HEK293T (cell line): Measurements from ENCODE around the gene WDR62.

Experiments
- CTBP1 ChIP-seq: fragments of 450-650 bp; IDR thresholded peaks from 2 replicates; pipeline ENCODE4 v1.6.1; 2016; ENCODE audit warnings: borderline replicate concordance
- FOXM1 ChIP-seq: fragments of 450-650 bp; IDR thresholded peaks from 2 replicates; pipeline ENCODE4 v1.6.1; 2017; ENCODE audit warnings: mild to moderate bottlenecking, borderline replicate concordance
- NFRKB ChIP-seq: fragments of 450-650 bp; IDR thresholded peaks from 2 replicates; pipeline ENCODE4 v1.6.1; 2016; ENCODE audit warnings: mild to moderate bottlenecking, moderate library complexity

DNA sequence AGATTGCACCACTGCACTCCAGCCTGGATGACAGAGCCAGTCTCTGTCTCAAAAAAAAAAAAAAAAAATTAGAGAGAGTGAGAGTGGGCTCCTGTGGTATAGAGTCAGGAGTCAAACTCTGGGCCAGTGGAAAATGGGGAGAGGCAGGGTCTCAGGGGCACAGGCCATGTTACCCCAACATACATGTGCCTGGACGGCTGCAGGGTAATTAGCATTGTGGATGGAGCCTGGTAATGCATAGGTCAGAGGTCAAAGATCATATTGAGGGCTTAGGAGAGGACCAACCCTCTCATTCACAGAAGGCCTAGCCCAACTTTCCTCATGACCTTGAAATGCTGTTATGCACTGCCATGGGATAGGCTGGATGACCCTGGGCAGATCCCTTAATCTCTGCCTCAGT lies 29.2 kb upstream of the WDR62 start:
- TF ChIP-seq CTBP1, result no peak
- TF ChIP-seq FOXM1, result no peak
- TF ChIP-seq NFRKB, result no peak
